ENCODE measurements around the gene NPC1.
A peak's percentile ranks its signal among the peaks of the same experiment; 100 is the strongest.

Gene NPC1

DNA sequence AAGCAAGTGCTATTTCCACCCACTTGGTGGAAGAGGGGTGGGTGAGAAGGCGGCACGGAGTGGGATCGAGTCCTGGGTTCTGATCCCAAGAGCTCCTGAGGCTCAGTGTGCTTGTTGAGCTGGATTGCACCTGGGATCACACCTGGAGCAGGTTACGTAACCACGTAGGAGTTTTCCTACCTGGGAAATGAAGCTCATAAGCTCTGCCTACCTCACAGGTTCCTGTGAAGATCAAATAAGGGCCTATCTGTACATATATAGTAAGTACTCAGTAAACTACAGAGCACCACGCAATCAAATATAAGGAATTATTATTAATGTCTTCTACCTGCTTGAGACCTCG, 11.0 kb downstream of the NPC1 start:
- Mint-ChIP-seq H3K4me1 (peaks cover 23% of the 10 kb centered on the region), H3K4me3 (no peak overlapping the region), H3K9me3 (no peaks in the 10 kb centered on the region), H3K36me3 (peaks cover 12% of the 10 kb centered on the region), H3K27ac (peak overlapping the region; percentile 62), H3K27me3 (no peaks in the 10 kb centered on the region)
- ATAC-seq (ENCODE audit: low read depth) (no peak), DNase-seq (ENCODE audit: low spot score in 2 of 2) (no peak)

DNA sequence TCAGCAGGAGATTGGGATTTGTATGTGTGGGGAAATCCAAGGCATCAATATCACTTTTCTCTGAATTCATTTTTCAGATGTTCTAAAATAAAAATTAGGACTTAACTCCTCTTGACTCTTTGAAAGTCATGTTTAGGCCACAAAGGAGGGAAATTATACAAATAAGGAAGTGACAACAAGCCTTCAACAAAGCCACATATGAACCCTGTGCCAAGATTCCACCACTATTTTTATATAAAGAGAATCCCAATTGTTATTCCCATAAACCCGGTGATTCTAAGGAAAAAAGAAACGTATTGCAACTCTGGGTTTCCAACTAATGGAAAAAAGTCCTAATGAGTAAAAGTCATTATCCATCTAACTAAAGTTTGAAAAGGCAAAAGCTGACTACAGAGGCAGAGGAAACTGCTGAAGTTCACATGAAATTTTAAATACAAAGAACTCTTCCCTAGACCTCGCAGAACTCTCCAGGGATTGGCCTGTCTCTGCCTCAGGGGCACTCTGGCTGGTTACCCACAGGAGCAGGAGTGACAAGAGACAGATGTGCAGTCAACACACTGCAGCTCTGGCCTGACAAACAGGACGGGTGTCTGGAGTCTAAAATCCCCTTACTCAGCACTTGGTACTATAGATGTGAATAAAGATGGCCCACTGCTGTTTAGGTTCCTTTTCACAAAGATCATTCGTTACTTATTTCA, 11.5 kb downstream of the NPC1 start:
- Mint-ChIP-seq H3K4me1 (peaks cover 21% of the 10 kb centered on the region), H3K9me3 (no peaks in the 10 kb centered on the region), H3K27me3 (no peaks in the 10 kb centered on the region), H3K4me3 (no peak overlapping the region), H3K36me3 (peaks cover 12% of the 10 kb centered on the region), H3K27ac (peak overlapping the region; percentile 75)
- ATAC-seq (ENCODE audit: low read depth) (peak; percentile 37), DNase-seq (ENCODE audit: low spot score in 2 of 2) (no peak)

DNA sequence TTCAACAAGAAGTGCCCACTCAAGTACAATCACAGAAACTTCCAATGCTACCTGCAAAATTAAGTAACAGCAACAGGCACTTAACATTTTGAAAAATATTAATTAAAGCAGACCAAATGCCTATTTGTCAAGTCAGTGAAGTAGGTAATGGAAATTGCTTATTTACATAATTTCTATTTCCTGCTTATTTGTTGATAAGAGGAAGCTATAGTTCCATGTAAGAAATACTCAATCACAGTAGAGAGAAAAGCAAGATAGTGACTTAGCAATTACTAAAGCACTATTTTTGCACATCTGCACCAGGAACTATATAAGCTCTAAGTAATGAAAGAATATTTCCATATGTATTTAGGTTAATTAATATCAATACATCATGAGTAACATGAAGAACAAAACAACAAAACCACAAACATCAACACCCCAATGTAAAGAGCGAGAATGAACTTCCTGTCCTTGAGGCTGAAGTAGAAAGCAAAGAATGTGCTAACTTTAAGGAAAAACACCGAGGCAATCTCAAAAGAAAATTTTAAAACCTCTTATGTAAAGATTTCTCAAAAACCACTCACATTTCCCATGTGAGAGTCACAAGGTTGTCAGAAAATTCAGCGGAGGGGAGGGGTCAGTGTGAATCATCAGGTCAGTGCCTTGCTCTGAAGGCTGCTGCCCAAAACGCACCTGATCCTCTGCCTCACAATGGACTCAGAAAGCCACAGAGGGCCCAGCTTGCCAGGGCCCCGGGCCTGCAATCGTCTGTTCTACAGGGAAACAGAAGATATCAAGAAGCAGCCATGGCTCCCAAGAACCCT, 12.5 kb downstream of the NPC1 start:
- Mint-ChIP-seq H3K36me3 (peaks cover 12% of the 10 kb centered on the region), H3K9me3 (no peaks in the 10 kb centered on the region)

DNA sequence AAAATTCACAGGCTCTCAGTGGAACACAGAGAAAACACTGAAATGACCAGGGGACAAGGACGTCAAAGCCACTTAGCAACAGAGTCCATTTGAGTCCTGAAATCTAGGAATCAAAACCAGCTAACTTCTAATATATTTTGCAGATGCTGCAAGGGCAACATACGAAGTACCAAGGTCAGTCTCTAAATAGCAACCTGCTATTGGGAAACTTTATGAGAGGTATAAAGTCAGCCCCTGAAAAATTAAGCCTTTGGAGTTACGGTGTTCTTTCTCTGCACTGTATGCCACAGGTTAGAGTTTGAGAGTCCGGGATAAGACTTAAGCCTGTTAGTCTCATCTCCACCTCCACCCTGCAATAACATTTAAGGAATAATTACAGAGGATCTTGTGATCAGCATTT, 13.3 kb downstream of the NPC1 start:
- Mint-ChIP-seq H3K4me1 (peaks cover 12% of the 10 kb centered on the region), H3K36me3 (peaks cover 17% of the 10 kb centered on the region), H3K4me3 (no peak overlapping the region), H3K27me3 (no peaks in the 10 kb centered on the region), H3K9me3 (no peaks in the 10 kb centered on the region), H3K27ac (peak overlapping the region; percentile 75)
- no peak for ATAC-seq (ENCODE audit: low read depth)
- DNase-seq (ENCODE audit: low spot score in 2 of 2): no peak

More for the DNA sequence above, 12.5 kb downstream of the NPC1 start:
- peaks cover 17% of the 10 kb centered on the region for H3K4me1 Mint-ChIP-seq
- no peak overlapping the region for H3K4me3 Mint-ChIP-seq
- H3K27ac Mint-ChIP-seq: peak overlapping the region; percentile 75
- H3K27me3 Mint-ChIP-seq: no peaks in the 10 kb centered on the region
- DNase-seq (ENCODE audit: low spot score in 2 of 2) (no peak), ATAC-seq (ENCODE audit: low read depth) (peak; percentile 24)

- Mint-ChIP-seq H3K36me3 (peaks cover 18% of the 10 kb centered on the region), H3K4me3 (no peak overlapping the region), H3K27me3 (no peaks in the 10 kb centered on the region), H3K9me3 (no peaks in the 10 kb centered on the region), H3K4me1 (peaks cover 12% of the 10 kb centered on the region), H3K27ac (no peak overlapping the region)
- ATAC-seq (ENCODE audit: low read depth) (no peak), DNase-seq (ENCODE audit: low spot score in 2 of 2) (no peak)
Measured at GRCh38 chr18:23572570-23572969, 13.7 kb downstream of the NPC1 start.

DNA sequence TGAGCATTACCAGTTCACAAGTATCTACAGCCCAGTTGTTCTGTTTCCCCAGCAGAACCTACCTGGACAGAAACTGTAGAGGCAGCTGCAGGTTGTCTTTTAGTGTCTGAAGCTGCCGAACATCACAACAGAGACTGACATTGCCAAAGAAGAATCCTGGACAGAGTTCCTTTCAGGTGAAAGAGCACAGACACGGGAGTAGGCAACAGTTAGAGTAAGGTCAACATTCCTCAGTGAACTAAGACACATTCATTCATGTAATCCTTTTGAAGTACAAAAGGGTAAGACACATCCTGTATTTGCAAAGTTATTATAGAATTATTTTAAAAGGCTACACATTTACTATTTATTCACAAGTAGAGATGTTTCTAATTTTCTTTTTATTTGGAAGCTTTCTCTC, 14.3 kb downstream of the NPC1 start:
- ATAC-seq (ENCODE audit: low read depth) (no peak), DNase-seq (ENCODE audit: low spot score in 2 of 2) (no peak)
- Mint-ChIP-seq H3K27me3 (no peaks in the 10 kb centered on the region), H3K36me3 (peaks cover 22% of the 10 kb centered on the region), H3K4me3 (no peak overlapping the region), H3K27ac (no peak overlapping the region), H3K4me1 (peaks cover 12% of the 10 kb centered on the region), H3K9me3 (no peaks in the 10 kb centered on the region)

- DNase-seq (ENCODE audit: low spot score in 2 of 2) (no peak), ATAC-seq (ENCODE audit: low read depth) (no peak)
- Mint-ChIP-seq H3K27ac (no peak overlapping the region), H3K27me3 (no peaks in the 10 kb centered on the region), H3K9me3 (no peaks in the 10 kb centered on the region), H3K36me3 (peaks cover 23% of the 10 kb centered on the region), H3K4me1 (peaks cover 12% of the 10 kb centered on the region), H3K4me3 (no peak overlapping the region)
Measured at GRCh38 chr18:23570912-23571504, 15.3 kb downstream of the NPC1 start.

- H3K27ac Mint-ChIP-seq: no peak overlapping the region
- no peaks in the 10 kb centered on the region for H3K27me3 Mint-ChIP-seq
- peaks cover 24% of the 10 kb centered on the region for H3K36me3 Mint-ChIP-seq
- H3K4me1 Mint-ChIP-seq: peaks cover 8% of the 10 kb centered on the region
- ATAC-seq (ENCODE audit: low read depth) (no peak), DNase-seq (ENCODE audit: low spot score in 2 of 2) (no peak)
- H3K4me3 Mint-ChIP-seq: no peak overlapping the region
- no peaks in the 10 kb centered on the region for H3K9me3 Mint-ChIP-seq
Measured at GRCh38 chr18:23569299-23570063, 16.8 kb downstream of the NPC1 start.

GRCh38 chr18:23568281-23569138, 17.8 kb downstream of the NPC1 start:
- H3K27ac Mint-ChIP-seq: no peak overlapping the region
- H3K27me3 Mint-ChIP-seq: no peaks in the 10 kb centered on the region
- DNase-seq (ENCODE audit: low spot score in 2 of 2) (no peak), ATAC-seq (ENCODE audit: low read depth) (no peak)
- H3K4me3 Mint-ChIP-seq: no peak overlapping the region
- no peaks in the 10 kb centered on the region for H3K9me3 Mint-ChIP-seq
- peaks cover 26% of the 10 kb centered on the region for H3K36me3 Mint-ChIP-seq
- peaks cover 3% of the 10 kb centered on the region for H3K4me1 Mint-ChIP-seq

DNA sequence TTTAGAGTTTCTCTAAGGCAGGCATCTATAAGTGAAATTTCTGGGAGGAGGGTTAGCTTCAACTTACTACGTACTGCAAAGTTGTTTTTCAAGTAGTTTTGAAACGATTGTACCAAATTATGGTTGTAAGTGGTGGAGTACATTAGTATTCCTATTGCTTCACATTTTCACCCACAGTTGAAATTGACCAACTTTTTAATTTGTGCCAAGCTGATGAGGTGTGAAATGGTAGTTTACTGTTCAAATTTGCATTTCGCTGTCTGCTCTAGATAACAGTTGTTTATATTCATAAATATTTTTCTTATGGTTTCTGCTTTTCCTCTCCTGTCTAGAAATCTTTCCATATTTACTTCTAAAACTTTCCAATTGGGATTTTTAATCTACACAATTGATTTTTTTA, 18.6 kb downstream of the NPC1 start:
- no peak for ATAC-seq (ENCODE audit: low read depth)
- Mint-ChIP-seq H3K4me1 (no peaks in the 10 kb centered on the region), H3K4me3 (no peak overlapping the region), H3K27me3 (no peaks in the 10 kb centered on the region), H3K27ac (no peak overlapping the region), H3K36me3 (peaks cover 26% of the 10 kb centered on the region), H3K9me3 (no peaks in the 10 kb centered on the region)
- no peak for DNase-seq (ENCODE audit: low spot score in 2 of 2)

DNA sequence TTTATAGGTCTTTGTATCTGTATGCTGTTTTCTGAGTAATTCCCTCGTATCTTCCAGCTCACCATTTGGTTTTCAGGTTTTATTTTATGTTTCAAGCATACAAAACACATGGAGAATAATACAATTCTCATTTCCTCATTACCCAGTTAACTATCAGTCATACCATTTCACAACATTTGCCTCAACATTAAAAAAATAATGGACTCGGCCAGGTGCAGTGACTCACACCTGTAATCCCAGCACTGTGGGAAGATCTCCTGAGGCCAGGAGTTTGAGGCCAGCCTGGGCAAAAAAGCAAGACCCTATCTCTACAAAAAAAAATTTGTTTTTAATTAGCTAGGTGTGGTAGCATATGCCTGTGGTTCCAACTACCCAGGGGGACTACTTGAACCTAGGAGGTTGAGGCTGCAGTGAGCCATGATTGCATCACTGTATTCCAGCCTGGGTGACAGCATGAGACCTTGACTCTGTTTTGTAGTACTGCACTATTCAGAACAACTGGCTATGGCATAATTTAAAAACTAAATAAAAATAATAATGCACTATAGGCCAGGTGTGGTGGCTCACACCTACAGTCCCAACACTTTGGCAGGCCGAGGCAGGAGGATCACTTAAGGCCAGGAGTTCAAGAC, 20.3 kb downstream of the NPC1 start:
- Mint-ChIP-seq H3K4me1 (no peaks in the 10 kb centered on the region), H3K27me3 (no peaks in the 10 kb centered on the region), H3K27ac (peak overlapping the region; percentile 31), H3K36me3 (peaks cover 37% of the 10 kb centered on the region), H3K4me3 (no peak overlapping the region), H3K9me3 (no peaks in the 10 kb centered on the region)
- ATAC-seq (ENCODE audit: low read depth) (no peak), DNase-seq (ENCODE audit: low spot score in 2 of 2) (no peak)

- no peak for ATAC-seq (ENCODE audit: low read depth)
Measured at GRCh38 chr18:23563377-23564043, 22.8 kb downstream of the NPC1 start.

More at GRCh38 chr18:23563377-23564043, 22.8 kb downstream of the NPC1 start:
- no peak for DNase-seq (ENCODE audit: low spot score in 2 of 2)
- no peak overlapping the region for H3K27ac Mint-ChIP-seq
- no peak overlapping the region for H3K4me3 Mint-ChIP-seq
- no peaks in the 10 kb centered on the region for H3K27me3 Mint-ChIP-seq
- H3K9me3 Mint-ChIP-seq: no peaks in the 10 kb centered on the region
- H3K4me1 Mint-ChIP-seq: no peaks in the 10 kb centered on the region
- H3K36me3 Mint-ChIP-seq: peaks cover 37% of the 10 kb centered on the region
